Measurements from ENCODE around the gene PIK3R6.
"Not testable (repeated sequence)": the region's sequence is repeated elsewhere in the genome, so short reads cannot be mapped to it uniquely, and the experiment has no call there.

The PIK3R6 gene

GRCh38 chr17:8821446-8822105, 45.9 kb downstream of the PIK3R6 start:
- DNase-seq, result no peak

GRCh38 chr17:8820311-8821010, 47.0 kb downstream of the PIK3R6 start:
- no peak for DNase-seq

- DNase-seq, result no peak
Measured at GRCh38 chr17:8818654-8819330, 48.7 kb downstream of the PIK3R6 start.

- DNase-seq, result no peak
Measured at GRCh38 chr17:8818047-8818446, 49.4 kb downstream of the PIK3R6 start.

- no peak for DNase-seq
Measured at GRCh38 chr17:8806926-8807550, 60.4 kb downstream of the PIK3R6 start.

- DNase-seq, result no peak
Measured at GRCh38 chr17:8806253-8806925, 61.1 kb downstream of the PIK3R6 start.

GRCh38 chr17:8805396-8805795, 62.1 kb downstream of the PIK3R6 start:
- DNase-seq, result not testable (repeated sequence)

GRCh38 chr17:8803531-8804420, 63.7 kb downstream of the PIK3R6 start:
- DNase-seq, result no peak

GRCh38 chr17:8801135-8801840, 66.2 kb downstream of the PIK3R6 start:
- DNase-seq, result no peak

- no peak for DNase-seq
Measured at GRCh38 chr17:8800656-8801055, 66.8 kb downstream of the PIK3R6 start.

- DNase-seq, result no peak
Measured at GRCh38 chr17:8799570-8800212, 67.8 kb downstream of the PIK3R6 start.

GRCh38 chr17:8798846-8799569, 68.5 kb downstream of the PIK3R6 start, which contains the start of gene MFSD6L:
TSS of gene MFSD6L (minus strand) at chr17:8799365. CDS start at chr17:8799120, 245 bp downstream.
- no peak for DNase-seq

- DNase-seq, result no peak
Measured at GRCh38 chr17:8798176-8798845, 69.2 kb downstream of the PIK3R6 start.

- no peak for DNase-seq
Measured at GRCh38 chr17:8797621-8798175, 69.8 kb downstream of the PIK3R6 start.

GRCh38 chr17:8794636-8795035, 72.8 kb downstream of the PIK3R6 start:
- DNase-seq, result no peak

GRCh38 chr17:8793649-8794048, 73.8 kb downstream of the PIK3R6 start:
- DNase-seq, result no peak

- no peak for DNase-seq
Measured at GRCh38 chr17:8792646-8793045, 74.8 kb downstream of the PIK3R6 start.

- DNase-seq, result no peak
Measured at GRCh38 chr17:8791910-8792270, 75.6 kb downstream of the PIK3R6 start.
